GM18505 (cell line): ENCODE results near the gene HEPH.
"Not testable (repeated sequence)": the region's sequence is repeated elsewhere in the genome, so short reads cannot be mapped to it uniquely, and the experiment has no call there.

Source experiments
- ATAC-seq: cut with Tn5 transposase; IDR thresholded peaks from one replicate; pipeline ENCODE4 v1.9.1; 2021; ENCODE audit not compliant: unreplicated experiment
- POLR2A ChIP-seq: IDR thresholded peaks from 4 replicates; pipeline ENCODE4 v1.6.1; 2011; ENCODE audit warnings: borderline replicate concordance; ENCODE audit not compliant: insufficient read depth, insufficient read length; ENCODE audit errors: extremely low read depth

The HEPH gene, protein sequence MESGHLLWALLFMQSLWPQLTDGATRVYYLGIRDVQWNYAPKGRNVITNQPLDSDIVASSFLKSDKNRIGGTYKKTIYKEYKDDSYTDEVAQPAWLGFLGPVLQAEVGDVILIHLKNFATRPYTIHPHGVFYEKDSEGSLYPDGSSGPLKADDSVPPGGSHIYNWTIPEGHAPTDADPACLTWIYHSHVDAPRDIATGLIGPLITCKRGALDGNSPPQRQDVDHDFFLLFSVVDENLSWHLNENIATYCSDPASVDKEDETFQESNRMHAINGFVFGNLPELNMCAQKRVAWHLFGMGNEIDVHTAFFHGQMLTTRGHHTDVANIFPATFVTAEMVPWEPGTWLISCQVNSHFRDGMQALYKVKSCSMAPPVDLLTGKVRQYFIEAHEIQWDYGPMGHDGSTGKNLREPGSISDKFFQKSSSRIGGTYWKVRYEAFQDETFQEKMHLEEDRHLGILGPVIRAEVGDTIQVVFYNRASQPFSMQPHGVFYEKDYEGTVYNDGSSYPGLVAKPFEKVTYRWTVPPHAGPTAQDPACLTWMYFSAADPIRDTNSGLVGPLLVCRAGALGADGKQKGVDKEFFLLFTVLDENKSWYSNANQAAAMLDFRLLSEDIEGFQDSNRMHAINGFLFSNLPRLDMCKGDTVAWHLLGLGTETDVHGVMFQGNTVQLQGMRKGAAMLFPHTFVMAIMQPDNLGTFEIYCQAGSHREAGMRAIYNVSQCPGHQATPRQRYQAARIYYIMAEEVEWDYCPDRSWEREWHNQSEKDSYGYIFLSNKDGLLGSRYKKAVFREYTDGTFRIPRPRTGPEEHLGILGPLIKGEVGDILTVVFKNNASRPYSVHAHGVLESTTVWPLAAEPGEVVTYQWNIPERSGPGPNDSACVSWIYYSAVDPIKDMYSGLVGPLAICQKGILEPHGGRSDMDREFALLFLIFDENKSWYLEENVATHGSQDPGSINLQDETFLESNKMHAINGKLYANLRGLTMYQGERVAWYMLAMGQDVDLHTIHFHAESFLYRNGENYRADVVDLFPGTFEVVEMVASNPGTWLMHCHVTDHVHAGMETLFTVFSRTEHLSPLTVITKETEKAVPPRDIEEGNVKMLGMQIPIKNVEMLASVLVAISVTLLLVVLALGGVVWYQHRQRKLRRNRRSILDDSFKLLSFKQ

DNA sequence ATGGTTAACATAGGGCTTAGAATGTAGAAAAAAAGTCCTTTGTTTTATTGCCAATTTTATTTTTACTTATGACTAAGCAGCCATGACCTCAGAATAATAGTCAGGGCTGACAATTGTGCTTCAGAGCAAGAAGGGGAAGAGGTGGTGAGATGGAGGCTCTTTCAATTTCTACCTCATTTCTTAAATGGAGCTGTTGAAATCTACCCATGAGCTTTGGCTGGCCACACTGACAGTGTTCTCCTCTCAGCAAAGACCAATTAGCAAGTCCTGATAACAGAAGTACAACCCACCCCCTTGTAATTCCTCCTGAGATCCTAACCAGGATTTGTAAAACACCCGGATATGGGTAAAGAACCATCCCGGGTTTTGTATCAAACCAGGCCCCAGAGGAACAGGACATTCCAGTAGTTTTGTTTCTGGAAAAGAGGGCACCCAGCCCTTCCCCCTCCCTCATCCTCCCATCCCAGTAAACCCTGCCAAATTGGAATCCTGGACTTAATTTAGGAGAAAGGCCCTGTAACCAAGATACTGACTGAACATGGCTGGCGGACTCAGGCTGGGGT lies at the start of gene HEPH:
Gene HEPH, plus strand, starts transcription at position 399 of the 563 bp plus-strand sequence. CDS start 6,324 bp downstream, outside the sequence.
- TF ChIP-seq POLR2A = no peak
- ATAC-seq = peak; percentile 57

DNA sequence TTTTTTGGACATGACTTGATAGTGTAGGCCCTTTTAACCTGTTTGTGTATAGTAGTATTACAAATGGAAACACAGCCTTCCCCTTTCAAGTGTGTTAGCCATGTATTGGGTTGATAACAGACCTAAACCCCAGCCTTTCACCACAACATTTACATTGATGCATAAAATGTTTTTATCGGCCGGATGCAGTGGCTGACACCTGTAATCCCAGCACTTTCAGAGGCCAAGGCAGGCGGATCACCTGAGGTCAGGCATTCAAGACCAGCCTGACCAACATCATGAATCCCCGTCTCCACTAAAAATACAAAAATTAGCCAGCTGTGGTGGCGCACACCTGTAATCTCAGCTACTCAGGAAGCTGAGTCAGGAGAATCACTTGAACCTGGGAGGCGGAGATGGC lies 45.3 kb upstream of the HEPH start:
- ATAC-seq = not testable (repeated sequence)

- not testable (repeated sequence) for ATAC-seq
Measured at GRCh38 chrX:66121354-66121753, 42.7 kb upstream of the HEPH start.

DNA sequence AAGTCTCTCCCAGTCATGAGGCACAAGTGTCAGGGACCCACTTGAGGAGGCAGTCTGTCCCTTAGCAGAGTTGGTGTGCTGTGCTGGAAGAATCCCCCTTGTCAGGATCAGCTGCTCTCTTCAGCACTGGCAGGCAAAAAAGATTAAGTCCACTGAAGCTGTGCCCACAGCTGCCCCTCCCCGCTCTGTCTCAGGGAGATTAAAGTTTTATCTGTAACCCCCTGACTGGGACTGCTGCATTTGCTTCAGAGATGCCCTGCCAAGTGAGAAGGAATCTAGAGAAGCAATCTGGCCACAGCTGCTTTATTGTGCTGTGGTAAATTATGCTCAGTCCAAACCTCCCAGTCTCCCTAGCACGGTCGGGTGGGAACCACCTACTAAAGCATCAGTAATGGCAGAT lies 37.4 kb upstream of the HEPH start:
- TF ChIP-seq POLR2A = no peak

GRCh38 chrX:66130469-66130868 lies 33.6 kb upstream of the HEPH start:
- no peak for TF ChIP-seq POLR2A
- no peak for ATAC-seq

More for the DNA sequence above, 37.4 kb upstream of the HEPH start:
- ATAC-seq = no peak

DNA sequence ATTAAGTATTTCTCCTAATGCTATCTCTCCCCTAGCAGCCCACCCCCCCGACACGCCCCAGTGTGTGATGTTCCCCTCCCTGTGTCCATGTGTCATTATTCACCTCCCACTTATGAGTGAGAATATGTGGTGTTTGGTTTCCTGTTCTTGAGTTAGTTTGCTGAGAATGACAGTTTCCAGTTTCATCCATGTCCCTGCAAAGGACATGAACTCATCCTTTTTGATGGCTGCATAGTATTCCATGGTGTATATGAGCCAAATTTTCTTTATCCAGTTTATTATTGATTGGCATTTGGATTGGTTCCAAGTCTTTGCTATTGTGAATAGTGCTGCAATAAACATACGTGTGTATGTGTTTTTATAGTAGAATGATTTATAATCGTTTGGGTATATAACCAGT lies 28.8 kb upstream of the HEPH start:
- not testable (repeated sequence) for ATAC-seq

- no peak for ATAC-seq
- no peak for TF ChIP-seq POLR2A
Measured at GRCh38 chrX:66142351-66142750, 21.7 kb upstream of the HEPH start.

DNA sequence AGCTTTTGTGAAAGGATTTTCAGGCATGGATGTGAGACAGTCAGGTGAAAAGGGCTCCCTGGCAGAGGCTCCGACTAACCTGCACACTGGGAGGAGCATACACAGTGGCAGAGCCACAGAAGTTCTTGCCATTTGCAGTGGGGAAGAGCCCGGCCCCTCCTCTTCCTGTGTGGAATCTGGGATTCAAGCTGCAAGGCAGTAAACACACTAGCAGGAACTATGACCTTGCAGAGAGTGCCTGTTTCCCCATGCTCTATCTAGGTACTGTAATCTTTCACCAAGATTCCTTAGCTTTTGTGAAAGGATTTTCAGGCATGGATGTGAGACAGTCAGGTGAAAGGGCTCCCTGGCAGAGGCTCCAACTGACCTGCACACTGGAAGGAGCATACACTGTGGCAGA lies 19.8 kb upstream of the HEPH start:
- no peak for TF ChIP-seq POLR2A
- ATAC-seq = no peak

DNA sequence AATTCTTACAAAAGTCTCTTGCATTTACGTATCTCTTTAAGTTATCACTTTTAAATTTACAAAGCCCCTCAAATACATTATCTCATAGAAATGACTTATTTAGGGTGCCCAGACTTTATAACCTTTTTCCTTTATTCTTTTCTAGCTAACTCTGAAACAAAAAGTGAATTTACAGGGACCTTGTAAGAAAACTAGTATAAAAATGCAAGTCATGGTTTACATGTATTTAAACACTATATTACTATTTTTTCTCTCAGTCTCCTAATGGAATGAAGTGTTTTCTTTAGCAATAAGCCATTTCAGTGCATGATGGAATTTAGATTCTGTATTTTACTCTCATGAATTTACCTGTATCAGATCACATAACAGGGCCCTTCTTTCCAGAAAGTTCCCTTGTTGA lies 14.5 kb upstream of the HEPH start:
- ATAC-seq = no peak
- no peak for TF ChIP-seq POLR2A

DNA sequence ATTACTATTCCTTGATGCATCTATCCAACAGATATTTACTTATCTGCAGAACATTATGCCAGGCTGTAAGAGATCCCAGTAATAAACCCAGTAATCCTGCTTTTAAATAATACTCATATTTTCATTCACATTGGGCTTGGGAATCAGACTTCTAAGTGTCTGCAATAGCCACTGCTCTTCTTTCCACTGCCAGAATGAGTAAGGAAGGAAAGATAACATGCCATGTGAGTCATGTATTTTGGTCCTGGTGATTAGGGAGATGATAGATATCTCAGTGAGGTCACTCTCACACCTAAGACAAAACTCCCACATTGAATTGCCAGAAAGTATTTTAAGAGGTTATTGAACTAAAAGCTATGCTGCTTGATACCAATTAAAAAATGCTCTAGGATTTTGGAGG lies 13.9 kb upstream of the HEPH start:
- ATAC-seq = no peak
- TF ChIP-seq POLR2A = no peak

DNA sequence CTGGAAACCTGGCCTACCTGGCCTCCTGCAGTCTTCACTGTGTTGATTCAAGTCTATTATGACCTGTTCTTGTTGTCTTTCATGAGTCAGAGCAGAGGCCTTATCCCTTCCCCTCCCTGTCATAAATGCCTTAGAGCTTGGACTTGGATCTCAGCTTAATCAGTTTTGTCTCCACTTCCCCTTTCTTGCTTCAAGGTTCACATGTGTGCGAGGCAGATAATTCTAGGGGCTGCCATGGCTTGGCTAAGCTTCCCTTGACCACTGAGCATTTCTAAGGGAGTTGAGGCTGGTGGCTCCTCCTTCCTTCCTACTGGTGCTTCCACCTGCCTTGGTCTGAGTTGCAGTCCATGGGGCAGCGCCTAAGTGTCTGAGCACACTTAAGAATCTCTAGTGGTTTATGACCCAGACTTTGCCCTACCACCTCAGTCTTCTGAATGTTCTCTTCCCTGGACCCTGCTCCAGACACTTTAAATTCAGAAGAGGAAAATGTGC lies 1.7 kb upstream of the HEPH start:
- TF ChIP-seq POLR2A = no peak
- ATAC-seq = no peak

DNA sequence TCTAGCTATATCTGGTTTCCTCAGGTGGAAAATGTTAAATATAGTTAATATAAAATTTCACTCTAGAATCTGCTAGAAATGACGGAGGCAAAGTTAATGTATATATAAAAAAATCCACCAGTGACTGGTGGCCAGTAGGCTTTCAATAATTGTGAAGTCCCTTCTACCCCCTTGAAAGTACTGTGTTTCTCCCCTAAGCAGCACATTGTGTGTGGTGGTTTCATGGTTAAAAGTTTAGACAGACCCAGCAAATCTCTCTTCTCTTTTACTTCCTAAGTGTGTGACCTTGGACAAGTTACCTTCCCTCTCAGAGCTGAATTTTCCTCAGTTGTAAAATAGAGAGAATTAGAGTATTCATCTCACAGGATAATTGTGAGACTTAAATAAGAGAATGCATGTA lies 600 bp upstream of the HEPH start:
- TF ChIP-seq POLR2A = no peak
- ATAC-seq = peak; percentile 40

DNA sequence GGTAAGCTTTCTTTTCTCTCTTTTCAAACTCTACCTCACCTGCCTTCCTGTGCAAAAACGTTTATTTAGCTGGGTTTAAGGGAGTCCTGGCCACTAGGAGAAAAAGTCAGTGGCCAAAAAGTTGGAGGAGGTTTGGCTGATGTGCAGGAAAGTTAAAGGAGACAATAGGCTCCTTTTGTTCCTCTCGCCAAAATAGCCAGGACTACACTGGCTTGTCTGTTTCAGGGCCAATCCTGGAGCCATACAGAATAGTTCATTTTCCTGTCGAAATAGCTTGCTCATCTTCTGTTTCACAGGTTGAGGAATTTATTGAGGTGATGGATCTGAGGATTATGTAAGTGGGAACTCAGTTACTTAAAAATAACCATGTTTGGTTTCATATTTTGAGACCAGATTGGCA lies 423 bp downstream of the HEPH start:
- no peak for ATAC-seq
- TF ChIP-seq POLR2A = no peak
